Trophoblast cell (in vitro differentiated cells and primary cell): ENCODE results near the gene CCNL2.
"Not testable (repeated sequence)": the region's sequence is repeated elsewhere in the genome, so short reads cannot be mapped to it uniquely, and the experiment has no call there.

Experiments used
- DNase-seq, 2 donors: peaks; one replicate each; pipeline ENCODE4 v3.0.0-alpha.2; 2016
- H2AFZ ChIP-seq: 2 replicates; pipeline ENCODE4 v1.6.1; 2013; ENCODE audit warnings: low read length, moderate library complexity, mild to moderate bottlenecking; ENCODE audit not compliant: insufficient read depth, poor library complexity
- H2AK5ac ChIP-seq: 2 replicates; pipeline ENCODE4 v1.6.1; 2013; ENCODE audit warnings: mild to moderate bottlenecking, low read length
- H2BK120ac ChIP-seq: 2 replicates; pipeline ENCODE4 v1.6.1; 2013; ENCODE audit warnings: low read length, mild to moderate bottlenecking, moderate library complexity; ENCODE audit not compliant: insufficient read depth, poor library complexity
- H2BK12ac ChIP-seq: 2 replicates; pipeline ENCODE4 v1.6.1; 2013; ENCODE audit warnings: mild to moderate bottlenecking, low read length, moderate library complexity
- H2BK5ac ChIP-seq: 2 replicates; pipeline ENCODE4 v1.6.1; 2013; ENCODE audit warnings: low read length, low read depth, moderate library complexity, mild to moderate bottlenecking; ENCODE audit not compliant: poor library complexity
- H3K14ac ChIP-seq: 2 replicates; pipeline ENCODE4 v1.6.1; 2013; ENCODE audit warnings: mild to moderate bottlenecking, low read length
- H3K18ac ChIP-seq: 2 replicates; pipeline ENCODE4 v1.6.1; 2013; ENCODE audit warnings: mild to moderate bottlenecking, low read length
- H3K23ac ChIP-seq: 2 replicates; pipeline ENCODE4 v1.6.1; 2013; ENCODE audit warnings: low read length
- H3K27ac ChIP-seq: 2 replicates; pipeline ENCODE4 v1.5.1; 2013; ENCODE audit warnings: low read depth, mild to moderate bottlenecking, inconsistent platforms, low read length, moderate library complexity
- H3K27me3 ChIP-seq: 2 replicates; pipeline ENCODE4 v1.6.1; 2013; ENCODE audit warnings: inconsistent platforms, mild to moderate bottlenecking, low read length, moderate library complexity; ENCODE audit not compliant: insufficient read depth
- H3K36me3 ChIP-seq, 2 experiments: 1 replicate in 1 of 2; 2 replicates in 1 of 2; pipeline ENCODE4 v1.6.1; 2013; ENCODE audit warnings: low read length in 2 of 2, mild to moderate bottlenecking in 2 of 2, moderate library complexity in 1 of 2; ENCODE audit not compliant: insufficient read depth in 2 of 2, control insufficient read depth in 1 of 2
- H3K4ac ChIP-seq: 2 replicates; pipeline ENCODE4 v1.6.1; 2013; ENCODE audit warnings: low read depth, mild to moderate bottlenecking, low read length, moderate library complexity
- H3K4me1 ChIP-seq, 2 experiments: 1 replicate in 1 of 2; 2 replicates in 1 of 2; pipeline ENCODE4 v1.6.1; 2013; ENCODE audit warnings: low read length in 2 of 2, mild to moderate bottlenecking in 2 of 2, moderate library complexity in 1 of 2; ENCODE audit not compliant: insufficient read depth in 2 of 2, control insufficient read depth in 1 of 2
- H3K4me2 ChIP-seq: 2 replicates; pipeline ENCODE4 v1.6.1; 2013; ENCODE audit warnings: inconsistent platforms, mild to moderate bottlenecking, low read length, moderate library complexity
- H3K4me3 ChIP-seq: 2 replicates; pipeline ENCODE4 v1.5.1; 2013; ENCODE audit warnings: mild to moderate bottlenecking, low read depth, low read length, inconsistent platforms
- H3K79me1 ChIP-seq: one replicate; pipeline ENCODE4 v1.6.1; 2013; ENCODE audit warnings: low read length
- H3K79me2 ChIP-seq: 2 replicates; pipeline ENCODE4 v1.6.1; 2013; ENCODE audit warnings: low read length, mild to moderate bottlenecking; ENCODE audit not compliant: control insufficient read depth, insufficient read depth, poor library complexity
- H3K9ac ChIP-seq: 2 replicates; pipeline ENCODE4 v1.6.1; 2013; ENCODE audit warnings: mild to moderate bottlenecking, low read length
- H3K9me3 ChIP-seq: 2 replicates; pipeline ENCODE4 v1.6.1; 2013; ENCODE audit warnings: low read depth, mild to moderate bottlenecking, control low read depth, inconsistent platforms, low read length; ENCODE audit not compliant: insufficient read depth
- H4K12ac ChIP-seq: 2 replicates; pipeline ENCODE4 v1.6.1; 2013; ENCODE audit warnings: low read depth, mild to moderate bottlenecking, low read length, moderate library complexity
- H4K8ac ChIP-seq: 2 replicates; pipeline ENCODE4 v1.6.1; 2013; ENCODE audit warnings: low read depth, mild to moderate bottlenecking, low read length, moderate library complexity
- H4K91ac ChIP-seq: one replicate; pipeline ENCODE4 v1.6.1; 2013; ENCODE audit warnings: low read depth, mild to moderate bottlenecking, low read length, moderate library complexity
- WGBS: extraction: QIAGEN DNeasy Blood & Tissue Kit; methylation state at CpG from one replicate; pipeline ENCODE4 v1.1.7; 2013; ENCODE audit warnings: missing lambda C conversion rate; ENCODE audit not compliant: insufficient read length, insufficient coverage; ENCODE audit errors: extremely low coverage; 5-methylcytosine and 5-hydroxymethylcytosine counted together

CCNL2 gene

DNA sequence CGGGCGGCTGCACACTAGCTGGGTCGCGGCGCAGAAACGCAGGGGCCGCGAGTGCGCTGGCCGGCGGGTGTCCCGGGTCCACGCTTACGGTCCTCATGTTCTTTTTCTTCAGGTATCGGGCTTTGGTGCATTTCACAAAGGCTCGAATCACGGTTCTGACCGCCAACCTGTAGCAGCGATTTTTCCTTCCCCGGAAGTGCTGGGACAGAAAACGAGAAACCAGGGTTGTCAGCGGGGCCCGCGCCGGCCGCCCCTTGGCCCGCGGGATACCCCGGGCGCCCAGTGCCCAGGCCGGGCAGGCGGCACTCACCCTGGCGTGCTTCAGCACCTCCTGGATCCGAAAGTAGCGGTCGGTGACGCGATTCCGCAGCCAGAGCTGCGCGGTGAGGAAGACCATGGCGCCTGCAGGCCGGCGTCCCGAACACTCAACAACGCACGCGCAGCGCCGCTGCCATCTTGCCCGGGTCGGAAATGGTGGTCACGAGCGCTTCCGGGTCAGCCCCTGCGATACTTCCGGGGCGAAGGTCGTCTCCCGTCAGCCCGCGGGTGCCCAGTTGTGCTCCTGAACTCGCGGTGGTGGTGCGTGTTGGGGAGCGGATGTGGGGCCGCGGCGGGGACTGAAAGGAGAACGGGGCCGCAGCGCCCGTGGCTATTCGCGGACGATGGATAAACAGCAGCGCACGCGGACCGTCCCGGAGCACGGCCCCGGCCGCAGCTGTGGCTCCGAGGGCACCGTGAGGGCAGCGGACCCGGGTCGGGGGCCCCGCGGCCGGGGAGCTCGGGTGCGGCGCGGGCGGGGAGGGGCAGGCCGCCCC, 7.9 kb upstream of the CCNL2 start, which contains the start of gene MRPL20:
Gene MRPL20 (minus strand): TSS at position 473 of the 815 bp plus-strand sequence. CDS start 76 bp downstream, at position 397.
- H3K14ac ChIP-seq = peak within 1 kb of the TSS; percentile 96
- peaks cover 2% of the 10 kb centered on the region for H3K9me3 ChIP-seq
- peak within 1 kb of the TSS; percentile 96 for H3K4ac ChIP-seq
- no peak within 1 kb of the TSS for H3K23ac ChIP-seq
- peak within 1 kb of the TSS; percentile 98 for H4K8ac ChIP-seq
- peaks cover 12% of the 10 kb centered on the region for H3K79me1 ChIP-seq
- H3K27ac ChIP-seq = peak within 1 kb of the TSS; percentile 78
- peak within 1 kb of the TSS; percentile 80 for H2BK120ac ChIP-seq
- peak within 1 kb of the TSS; percentile 98 for H2AK5ac ChIP-seq
- peaks cover 33 to 34% of the 10 kb centered on the region in 2 experiments for H3K36me3 ChIP-seq
- H4K12ac ChIP-seq = peak within 1 kb of the TSS; percentile 99
- peak; percentile 93 to 95 for DNase-seq
- peak within 1 kb of the TSS; percentile 91 for H2BK5ac ChIP-seq
- peak within 1 kb of the TSS; percentile 91 for H3K4me3 ChIP-seq
- H3K4me1 ChIP-seq = peaks cover 11 to 14% of the 10 kb centered on the region in 2 experiments
- WGBS = no CpG with 5 or more reads among the region's 98 CpGs
- H3K79me2 ChIP-seq = peaks cover 17% of the 10 kb centered on the region
- H2BK12ac ChIP-seq = peak within 1 kb of the TSS; percentile 10
- H3K27me3 ChIP-seq = no peaks in the 10 kb centered on the region
- peak within 1 kb of the TSS; percentile 87 for H2AFZ ChIP-seq
- peak within 1 kb of the TSS; percentile 88 for H3K4me2 ChIP-seq
- H4K91ac ChIP-seq = peak within 1 kb of the TSS; percentile 95
- H3K9ac ChIP-seq = peak within 1 kb of the TSS; percentile 93
- H3K18ac ChIP-seq = peak within 1 kb of the TSS; percentile 89

DNA sequence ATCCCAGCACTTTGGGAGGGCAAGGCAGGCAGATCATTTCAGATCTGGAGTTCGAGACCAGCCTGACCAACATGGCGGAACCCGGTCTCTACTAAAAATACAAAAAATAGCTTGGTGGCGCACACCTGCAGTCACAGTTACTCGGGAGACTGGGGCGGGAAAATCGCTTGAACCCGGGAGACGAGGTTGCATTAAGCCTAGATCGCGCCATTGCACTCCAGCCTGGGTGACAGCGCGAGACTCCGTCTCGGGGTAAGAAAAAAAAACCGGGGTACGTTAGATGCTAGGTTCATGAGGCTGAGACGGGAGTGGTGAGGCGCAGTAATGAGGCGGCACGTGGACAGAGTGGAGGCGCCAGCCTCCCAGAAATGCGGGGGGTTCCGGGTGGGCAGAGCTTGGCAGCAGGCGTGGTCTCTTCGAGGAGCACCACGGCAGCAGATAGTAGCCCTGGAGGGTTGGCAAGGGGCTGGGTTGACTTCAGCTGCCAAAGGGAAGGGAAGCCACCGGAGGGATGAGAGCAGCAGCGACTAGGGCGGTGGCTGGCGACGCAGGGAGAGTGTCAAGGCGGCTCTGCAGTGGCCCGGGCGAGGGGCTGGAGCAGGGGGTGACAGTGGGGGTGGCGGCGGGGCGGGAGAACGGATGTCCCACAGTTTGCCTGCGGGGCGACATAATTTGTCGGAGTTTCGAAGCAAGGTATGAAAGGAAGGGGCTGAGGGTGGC, 7.1 kb upstream of the CCNL2 start:
- H3K4me1 ChIP-seq = peaks cover 11 to 14% of the 10 kb centered on the region in 2 experiments
- no peak overlapping the region for H3K27ac ChIP-seq
- peak overlapping the region; percentile 93 for H3K4ac ChIP-seq
- no CpG with 5 or more reads among the region's 43 CpGs for WGBS
- H3K79me2 ChIP-seq = peaks cover 17% of the 10 kb centered on the region
- peak overlapping the region; percentile 88 for H3K4me2 ChIP-seq
- peak overlapping the region; percentile 80 for H2BK120ac ChIP-seq
- peak overlapping the region; percentile 10 for H2BK12ac ChIP-seq
- peak overlapping the region; percentile 91 for H3K4me3 ChIP-seq
- H3K79me1 ChIP-seq = peaks cover 12% of the 10 kb centered on the region
- H3K9me3 ChIP-seq = no peaks in the 10 kb centered on the region
- H2AK5ac ChIP-seq = peak overlapping the region; percentile 98
- peak overlapping the region; percentile 79 for H3K18ac ChIP-seq
- peak overlapping the region; percentile 93 for H3K14ac ChIP-seq
- H4K91ac ChIP-seq = peak overlapping the region; percentile 89
- peak overlapping the region; percentile 99 for H4K12ac ChIP-seq
- no peak overlapping the region for H2BK5ac ChIP-seq
- no peak overlapping the region for H3K23ac ChIP-seq
- H3K9ac ChIP-seq = peak overlapping the region; percentile 92
- H4K8ac ChIP-seq = peak overlapping the region; percentile 98
- no peak for DNase-seq
- peak overlapping the region; percentile 87 for H2AFZ ChIP-seq
- H3K36me3 ChIP-seq = peaks cover 40 to 41% of the 10 kb centered on the region in 2 experiments
- H3K27me3 ChIP-seq = no peaks in the 10 kb centered on the region

DNA sequence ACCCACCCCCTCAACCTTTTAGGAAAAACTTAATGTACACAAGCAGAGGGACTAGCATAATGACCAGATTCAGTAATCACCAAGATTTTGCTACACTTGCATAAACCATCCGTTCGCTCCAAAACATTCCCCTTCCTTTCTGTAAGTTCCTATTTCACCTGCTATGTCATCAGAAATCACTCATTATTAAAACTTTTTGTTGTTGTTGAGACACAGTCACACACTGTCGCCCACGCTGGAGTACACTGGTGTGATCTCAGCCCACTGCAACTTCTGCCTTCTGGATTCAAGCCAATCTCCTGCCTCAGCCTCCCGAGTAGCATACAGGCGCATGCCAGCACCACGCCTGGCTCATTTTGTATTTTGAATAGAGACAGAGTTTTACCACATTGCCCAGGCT, 4.5 kb upstream of the CCNL2 start:
- peaks cover 30% of the 10 kb centered on the region for H3K79me2 ChIP-seq
- no peak for DNase-seq
- no peak overlapping the region for H2BK12ac ChIP-seq
- no peak overlapping the region for H3K14ac ChIP-seq
- peaks cover 22% of the 10 kb centered on the region for H3K79me1 ChIP-seq
- no peak overlapping the region for H3K23ac ChIP-seq
- H4K12ac ChIP-seq = no peak overlapping the region
- no peak overlapping the region for H3K4me2 ChIP-seq
- H3K36me3 ChIP-seq = peaks cover 44 to 50% of the 10 kb centered on the region in 2 experiments
- H3K9ac ChIP-seq = no peak overlapping the region
- H4K8ac ChIP-seq = no peak overlapping the region
- H3K18ac ChIP-seq = no peak overlapping the region
- no peak overlapping the region for H4K91ac ChIP-seq
- no peak overlapping the region for H2BK120ac ChIP-seq
- no peak overlapping the region for H2BK5ac ChIP-seq
- 100% methylated on average over 2 of the region's 7 CpGs for WGBS
- no peak overlapping the region for H2AK5ac ChIP-seq
- no peak overlapping the region for H3K4ac ChIP-seq
- H3K4me1 ChIP-seq = peaks cover 16 to 18% of the 10 kb centered on the region in 2 experiments
- H2AFZ ChIP-seq = no peak overlapping the region
- H3K9me3 ChIP-seq = no peaks in the 10 kb centered on the region
- no peak overlapping the region for H3K27ac ChIP-seq
- no peaks in the 10 kb centered on the region for H3K27me3 ChIP-seq
- H3K4me3 ChIP-seq = no peak overlapping the region

DNA sequence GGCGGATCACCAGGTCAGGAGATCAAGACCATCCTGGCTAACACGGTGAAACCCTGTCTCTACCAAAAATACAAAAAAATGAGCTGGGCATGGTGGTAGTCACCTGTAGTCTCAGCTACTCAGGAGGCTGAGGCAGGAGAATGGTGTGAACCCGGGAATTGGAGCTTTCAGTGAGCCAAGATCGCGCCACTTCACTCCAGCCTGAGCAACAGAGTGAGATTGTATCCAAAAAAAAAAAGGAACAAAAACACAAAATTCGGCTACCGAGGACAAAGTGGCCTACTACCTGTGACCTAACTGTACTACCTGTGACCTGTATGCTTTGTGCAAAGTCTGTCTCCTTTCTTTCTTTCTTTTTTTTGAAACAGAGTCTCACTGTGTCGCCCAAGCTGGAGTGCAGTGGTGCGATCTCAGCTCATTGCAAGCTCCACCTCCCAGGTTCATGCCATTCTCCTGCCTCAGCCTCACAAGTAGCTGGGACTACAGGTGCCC, 3.8 kb upstream of the CCNL2 start:
- not testable (repeated sequence) for H3K27me3 ChIP-seq, H3K4me2 ChIP-seq, DNase-seq, H3K9me3 ChIP-seq, H3K4me3 ChIP-seq, H2BK5ac ChIP-seq, H3K27ac ChIP-seq, H4K8ac ChIP-seq, H2AK5ac ChIP-seq, H2BK120ac ChIP-seq, H4K91ac ChIP-seq, H4K12ac ChIP-seq, H3K14ac ChIP-seq, H2AFZ ChIP-seq, H3K18ac ChIP-seq, H3K9ac ChIP-seq, H3K4ac ChIP-seq, H3K23ac ChIP-seq, H2BK12ac ChIP-seq
- peaks cover 19 to 21% of the 10 kb centered on the region in 2 experiments for H3K4me1 ChIP-seq
- peaks cover 36% of the 10 kb centered on the region for H3K79me2 ChIP-seq
- peaks cover 47 to 52% of the 10 kb centered on the region in 2 experiments for H3K36me3 ChIP-seq
- WGBS = no CpG with 5 or more reads among the region's 9 CpGs
- peaks cover 24% of the 10 kb centered on the region for H3K79me1 ChIP-seq
